ENCODE measurements around the gene TEX2. TPM values are rescaled to one million over a fixed set of nuclear protein-coding genes. Genes with fewer than 3 reads are reported as not detected.

Gene TEX2
- total RNA-seq, 1 experiment from 2014 or later, result 10.8 TPM

DNA sequence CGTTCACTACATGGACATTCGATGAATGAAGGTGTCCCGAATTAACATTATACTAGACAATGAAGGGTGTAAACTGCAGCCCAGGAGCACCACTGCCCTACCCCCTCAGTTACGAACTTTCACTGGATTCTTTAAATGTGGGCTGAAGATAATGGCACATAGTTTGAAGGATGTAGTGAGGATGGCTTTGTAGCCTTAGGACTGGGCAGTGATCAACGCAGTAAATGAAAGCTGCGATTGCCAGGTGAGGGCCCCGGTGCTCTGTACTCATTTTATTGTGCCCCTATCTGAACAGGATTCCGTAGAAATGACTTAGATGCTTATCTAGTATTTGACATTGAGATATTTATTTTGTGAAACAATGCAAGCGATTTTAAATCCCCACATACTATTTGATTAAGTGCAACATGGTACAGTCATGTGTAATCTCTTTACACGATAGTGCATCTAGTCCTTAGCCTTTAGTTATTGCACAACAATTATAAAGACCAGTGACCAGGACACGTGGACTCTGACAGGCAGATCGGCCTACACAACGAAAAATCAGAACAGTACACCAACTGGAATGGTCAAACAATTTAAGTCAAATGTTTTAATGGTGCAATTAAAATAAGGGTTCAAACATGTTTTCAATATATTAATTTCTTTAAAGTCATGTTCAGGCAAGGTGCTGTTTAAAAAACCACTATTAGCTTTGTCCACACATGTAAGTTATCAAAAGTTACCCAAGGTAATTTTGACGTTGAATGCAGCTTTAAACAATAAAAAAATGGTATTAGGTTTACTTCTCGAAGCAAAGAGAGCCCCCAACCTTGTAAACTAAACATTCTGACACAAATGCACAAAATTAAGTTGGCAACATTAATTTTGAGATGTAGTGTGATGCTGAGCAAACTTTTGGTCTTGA, 115.7 kb downstream of the TEX2 start:
- Mint-ChIP-seq H3K36me3 (peaks cover 17% of the 10 kb centered on the region), H3K27ac (no peak overlapping the region), H3K9me3 (no peaks in the 10 kb centered on the region), H3K4me3 (no peak overlapping the region; the same call in 1 of the 2 replicates), H3K4me1 (peaks cover 23% of the 10 kb centered on the region), H3K27me3 (ENCODE audit: low read depth) (no peaks in the 10 kb centered on the region)
- POLR2A ChIA-PET, result interaction anchor here (0.6 to 1.3 kb wide), 3 partner anchors 9 to 440 kb away, joined by 3 to 6 read pairs (median 3); no protein-coding TSS in a partner anchor
- CTCF ChIA-PET, result interaction anchor here (1.4 to 3.5 kb wide), 3 partner anchors 84 to 255 kb away, joined by 3 to 27 read pairs (median 11); no protein-coding TSS in a partner anchor
- ATAC-seq (peak; percentile 21), DNase-seq (ENCODE audit: low spot score) (no peak)
- TF ChIP-seq ZNF416 (CRISPR knock-in tag; IDR thresholded peaks at IDR 0.05), result peak; percentile 79; the same call in 1 of the 2 replicates
- 0 out of 2 replicates have a peak, but pooled peaks have one; percentile 15 for TF ChIP-seq SMAD3 (CRISPR knock-in tag; IDR thresholded peaks at IDR 0.05; ENCODE audit: borderline replicate concordance)
- TF ChIP-seq, protein P1, sequence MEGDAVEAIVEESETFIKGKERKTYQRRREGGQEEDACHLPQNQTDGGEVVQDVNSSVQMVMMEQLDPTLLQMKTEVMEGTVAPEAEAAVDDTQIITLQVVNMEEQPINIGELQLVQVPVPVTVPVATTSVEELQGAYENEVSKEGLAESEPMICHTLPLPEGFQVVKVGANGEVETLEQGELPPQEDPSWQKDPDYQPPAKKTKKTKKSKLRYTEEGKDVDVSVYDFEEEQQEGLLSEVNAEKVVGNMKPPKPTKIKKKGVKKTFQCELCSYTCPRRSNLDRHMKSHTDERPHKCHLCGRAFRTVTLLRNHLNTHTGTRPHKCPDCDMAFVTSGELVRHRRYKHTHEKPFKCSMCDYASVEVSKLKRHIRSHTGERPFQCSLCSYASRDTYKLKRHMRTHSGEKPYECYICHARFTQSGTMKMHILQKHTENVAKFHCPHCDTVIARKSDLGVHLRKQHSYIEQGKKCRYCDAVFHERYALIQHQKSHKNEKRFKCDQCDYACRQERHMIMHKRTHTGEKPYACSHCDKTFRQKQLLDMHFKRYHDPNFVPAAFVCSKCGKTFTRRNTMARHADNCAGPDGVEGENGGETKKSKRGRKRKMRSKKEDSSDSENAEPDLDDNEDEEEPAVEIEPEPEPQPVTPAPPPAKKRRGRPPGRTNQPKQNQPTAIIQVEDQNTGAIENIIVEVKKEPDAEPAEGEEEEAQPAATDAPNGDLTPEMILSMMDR (IDR thresholded peaks at IDR 0.05), result no peak
- TF ChIP-seq ZNF671 (CRISPR knock-in tag; IDR thresholded peaks at IDR 0.05), result peak; percentile 96
- no peak for TF ChIP-seq RELA (CRISPR knock-in tag; IDR thresholded peaks at IDR 0.05; ENCODE audit: borderline replicate concordance)
- TF ChIP-seq, protein P2, sequence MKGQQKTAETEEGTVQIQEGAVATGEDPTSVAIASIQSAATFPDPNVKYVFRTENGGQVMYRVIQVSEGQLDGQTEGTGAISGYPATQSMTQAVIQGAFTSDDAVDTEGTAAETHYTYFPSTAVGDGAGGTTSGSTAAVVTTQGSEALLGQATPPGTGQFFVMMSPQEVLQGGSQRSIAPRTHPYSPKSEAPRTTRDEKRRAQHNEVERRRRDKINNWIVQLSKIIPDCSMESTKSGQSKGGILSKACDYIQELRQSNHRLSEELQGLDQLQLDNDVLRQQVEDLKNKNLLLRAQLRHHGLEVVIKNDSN (CRISPR knock-in tag; IDR thresholded peaks at IDR 0.05), result no peak
- TF ChIP-seq NR2C2 (CRISPR knock-in tag; IDR thresholded peaks at IDR 0.05), result no peak
- no peak for TF ChIP-seq HMGA2 (CRISPR knock-in tag; IDR thresholded peaks at IDR 0.05)
- TF ChIP-seq, protein P3, sequence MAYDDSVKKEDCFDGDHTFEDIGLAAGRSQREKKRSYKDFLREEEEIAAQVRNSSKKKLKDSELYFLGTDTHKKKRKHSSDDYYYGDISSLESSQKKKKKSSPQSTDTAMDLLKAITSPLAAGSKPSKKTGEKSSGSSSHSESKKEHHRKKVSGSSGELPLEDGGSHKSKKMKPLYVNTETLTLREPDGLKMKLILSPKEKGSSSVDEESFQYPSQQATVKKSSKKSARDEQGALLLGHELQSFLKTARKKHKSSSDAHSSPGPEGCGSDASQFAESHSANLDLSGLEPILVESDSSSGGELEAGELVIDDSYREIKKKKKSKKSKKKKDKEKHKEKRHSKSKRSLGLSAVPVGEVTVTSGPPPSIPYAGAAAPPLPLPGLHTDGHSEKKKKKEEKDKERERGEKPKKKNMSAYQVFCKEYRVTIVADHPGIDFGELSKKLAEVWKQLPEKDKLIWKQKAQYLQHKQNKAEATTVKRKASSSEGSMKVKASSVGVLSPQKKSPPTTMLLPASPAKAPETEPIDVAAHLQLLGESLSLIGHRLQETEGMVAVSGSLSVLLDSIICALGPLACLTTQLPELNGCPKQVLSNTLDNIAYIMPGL (CRISPR knock-in tag; IDR thresholded peaks at IDR 0.05), result no peak
- no peak for TF ChIP-seq NR1H2 (CRISPR knock-in tag; IDR thresholded peaks at IDR 0.05)
- TF ChIP-seq, protein P4, sequence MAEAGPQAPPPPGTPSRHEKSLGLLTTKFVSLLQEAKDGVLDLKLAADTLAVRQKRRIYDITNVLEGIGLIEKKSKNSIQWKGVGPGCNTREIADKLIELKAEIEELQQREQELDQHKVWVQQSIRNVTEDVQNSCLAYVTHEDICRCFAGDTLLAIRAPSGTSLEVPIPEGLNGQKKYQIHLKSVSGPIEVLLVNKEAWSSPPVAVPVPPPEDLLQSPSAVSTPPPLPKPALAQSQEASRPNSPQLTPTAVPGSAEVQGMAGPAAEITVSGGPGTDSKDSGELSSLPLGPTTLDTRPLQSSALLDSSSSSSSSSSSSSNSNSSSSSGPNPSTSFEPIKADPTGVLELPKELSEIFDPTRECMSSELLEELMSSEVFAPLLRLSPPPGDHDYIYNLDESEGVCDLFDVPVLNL (CRISPR knock-in tag; IDR thresholded peaks at IDR 0.05; ENCODE audit: borderline replicate concordance, low read depth), result no peak
- TF ChIP-seq NR3C1 (CRISPR knock-in tag; conservative IDR thresholded peaks at IDR 0.05; ENCODE audit: low read depth), result no peak
- TF ChIP-seq FOXJ3 (CRISPR knock-in tag; IDR thresholded peaks at IDR 0.05; ENCODE audit: borderline replicate concordance), result no peak
- TF ChIP-seq NFATC4 (CRISPR knock-in tag; IDR thresholded peaks at IDR 0.05), result peak; percentile 97
- no peak for TF ChIP-seq ZNF317 (CRISPR knock-in tag; IDR thresholded peaks at IDR 0.05; ENCODE audit: borderline replicate concordance, low read depth)
- 0 out of 2 replicates have a peak, but pooled peaks have one; percentile 40 for TF ChIP-seq IRF1 (CRISPR knock-in tag; IDR thresholded peaks at IDR 0.05)
- TF ChIP-seq, protein P5, sequence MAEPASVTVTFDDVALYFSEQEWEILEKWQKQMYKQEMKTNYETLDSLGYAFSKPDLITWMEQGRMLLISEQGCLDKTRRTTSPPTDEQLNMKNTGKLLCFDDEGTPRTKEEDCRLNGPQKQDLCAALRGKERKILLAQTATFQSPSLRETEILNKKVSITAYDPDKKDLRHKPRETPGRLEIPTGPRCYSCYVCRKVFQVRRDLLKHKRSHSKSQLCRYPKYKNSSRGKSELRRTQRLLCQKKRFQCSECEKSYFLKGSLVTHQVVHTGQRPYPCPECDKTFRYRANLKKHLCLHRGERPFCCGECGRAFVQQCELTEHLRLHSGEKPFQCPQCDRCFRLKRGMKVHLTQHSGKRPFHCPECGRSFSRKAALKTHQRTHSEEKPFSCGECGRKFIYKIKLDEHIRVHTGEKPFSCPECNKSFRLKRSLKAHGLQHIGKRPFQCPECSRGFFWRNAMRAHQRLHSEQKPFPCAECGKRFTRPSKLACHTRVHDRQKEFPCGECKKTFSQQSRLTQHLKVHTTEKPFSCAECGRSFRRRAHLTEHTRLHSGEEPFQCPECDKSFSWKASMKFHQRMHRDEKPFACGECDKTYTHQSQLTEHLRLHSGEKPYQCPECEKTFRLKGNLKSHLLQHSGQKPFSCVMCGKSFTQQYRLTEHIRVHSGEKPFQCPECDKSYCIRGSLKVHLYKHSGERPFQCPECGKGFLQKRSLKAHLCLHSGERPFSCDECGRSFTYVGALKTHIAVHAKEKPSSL (CRISPR knock-in tag; conservative IDR thresholded peaks at IDR 0.05), result peak; percentile 32
- no peak for TF ChIP-seq ZNF219 (CRISPR knock-in tag; IDR thresholded peaks at IDR 0.05; ENCODE audit: borderline replicate concordance)
- peak; percentile 73; the same call in 1 of the 2 replicates for TF ChIP-seq ETV6 (CRISPR knock-in tag; IDR thresholded peaks at IDR 0.05)
- TF ChIP-seq MLX (CRISPR knock-in tag; IDR thresholded peaks at IDR 0.05), result no peak
- TF ChIP-seq ESRRA (CRISPR knock-in tag; IDR thresholded peaks at IDR 0.05; ENCODE audit: borderline replicate concordance), result no peak
- TF ChIP-seq IRF2 (CRISPR knock-in tag; IDR thresholded peaks at IDR 0.05; ENCODE audit: borderline replicate concordance, low read depth), result no peak
- no peak for TF ChIP-seq JAZF1 (CRISPR knock-in tag; IDR thresholded peaks at IDR 0.05)
- no peak for TF ChIP-seq ZNF263 (CRISPR knock-in tag; IDR thresholded peaks at IDR 0.05; ENCODE audit: low read depth)
- TF ChIP-seq E2F5 (CRISPR knock-in tag; IDR thresholded peaks at IDR 0.05), result no peak
- TF ChIP-seq CBFB (CRISPR knock-in tag; IDR thresholded peaks at IDR 0.05; ENCODE audit: low read depth), result no peak
- TF ChIP-seq GTF2I (CRISPR knock-in tag; conservative IDR thresholded peaks at IDR 0.05), result no peak

Measured in WTC11 (cell line).